Nephron (organoid): ENCODE results near the gene CTSD.

Experiments used
- H3K27ac Mint-ChIP-seq, 3 experiments: 2 replicates each; pipeline ENCODE4 v1.8.0; 2020; ENCODE audit warnings: mixed read lengths in 3 of 3, mild to moderate bottlenecking in 2 of 3, moderate library complexity in 1 of 3
- H3K27me3 Mint-ChIP-seq: 2 replicates; pipeline ENCODE4 v1.8.0; 2021; ENCODE audit warnings: low read depth, mild to moderate bottlenecking, moderate library complexity, mixed read lengths
- H3K36me3 Mint-ChIP-seq: 2 replicates; pipeline ENCODE4 v1.8.0; 2020; ENCODE audit warnings: low read depth, mixed read lengths
- H3K4me1 Mint-ChIP-seq: 2 replicates; pipeline ENCODE4 v1.8.0; 2020; ENCODE audit warnings: mixed read lengths
- H3K4me3 Mint-ChIP-seq, 3 experiments: 2 replicates each; pipeline ENCODE4 v1.8.0; 2020; ENCODE audit warnings: mild to moderate bottlenecking in 3 of 3, mixed read lengths in 3 of 3, moderate library complexity in 2 of 3
- H3K9me3 Mint-ChIP-seq: 2 replicates; pipeline ENCODE4 v1.8.0; 2020; ENCODE audit warnings: mixed read lengths
- CTCF ChIP-seq, 3 experiments: fragments of 200-600 bp; sonication (generic); IDR thresholded peaks; one replicate each; pipeline ENCODE4 v1.5.0; 2021; ENCODE audit warnings: antibody characterized with exemption in 3 of 3; ENCODE audit not compliant: unreplicated experiment in 3 of 3

The CTSD gene

GRCh38 chr11:1761857-1762536 is 1.7 kb downstream of the CTSD start:
- no peaks in the 10 kb centered on the region for H3K9me3 Mint-ChIP-seq
- peak overlapping the region; percentile 79 to 88 (median 86) for H3K4me3 Mint-ChIP-seq
- no peaks in the 10 kb centered on the region for H3K27me3 Mint-ChIP-seq
- H3K27ac Mint-ChIP-seq = no peak overlapping the region
- H3K36me3 Mint-ChIP-seq = no peaks in the 10 kb centered on the region
- H3K4me1 Mint-ChIP-seq = peaks cover 5% of the 10 kb centered on the region
- no peak for TF ChIP-seq CTCF (IDR thresholded peaks at IDR 0.05; ENCODE audit: unreplicated experiment in 3 of 3)

- TF ChIP-seq CTCF (IDR thresholded peaks at IDR 0.05; ENCODE audit: unreplicated experiment in 3 of 3) = no peak
- H3K4me3 Mint-ChIP-seq = peak overlapping the region; percentile 19 to 86 (median 49)
- H3K27ac Mint-ChIP-seq = no peak overlapping the region
- H3K4me1 Mint-ChIP-seq = peaks cover 5% of the 10 kb centered on the region
- no peaks in the 10 kb centered on the region for H3K27me3 Mint-ChIP-seq
- no peaks in the 10 kb centered on the region for H3K9me3 Mint-ChIP-seq
- no peaks in the 10 kb centered on the region for H3K36me3 Mint-ChIP-seq
Observed at GRCh38 chr11:1761110-1761856, 2.4 kb downstream of the CTSD start.

GRCh38 chr11:1760351-1761109 is 3.2 kb downstream of the CTSD start:
- Mint-ChIP-seq H3K27me3 (no peaks in the 10 kb centered on the region), H3K27ac (no peak overlapping the region), H3K9me3 (no peaks in the 10 kb centered on the region), H3K36me3 (peaks cover 5% of the 10 kb centered on the region), H3K4me1 (peaks cover 5% of the 10 kb centered on the region), H3K4me3 (peak overlapping the region; percentile 19 to 60 (median 49))
- no peak for TF ChIP-seq CTCF (IDR thresholded peaks at IDR 0.05; ENCODE audit: unreplicated experiment in 3 of 3)

GRCh38 chr11:1759851-1760220 is 3.9 kb downstream of the CTSD start:
- peaks cover 5% of the 10 kb centered on the region for H3K4me1 Mint-ChIP-seq
- H3K4me3 Mint-ChIP-seq = no peak overlapping the region
- H3K9me3 Mint-ChIP-seq = no peaks in the 10 kb centered on the region
- H3K27ac Mint-ChIP-seq = no peak overlapping the region
- TF ChIP-seq CTCF (IDR thresholded peaks at IDR 0.05; ENCODE audit: unreplicated experiment in 3 of 3) = no peak
- no peaks in the 10 kb centered on the region for H3K27me3 Mint-ChIP-seq
- H3K36me3 Mint-ChIP-seq = peaks cover 5% of the 10 kb centered on the region

- H3K27ac Mint-ChIP-seq = no peak overlapping the region
- H3K4me3 Mint-ChIP-seq = no peak overlapping the region
- H3K27me3 Mint-ChIP-seq = no peaks in the 10 kb centered on the region
- no peaks in the 10 kb centered on the region for H3K9me3 Mint-ChIP-seq
- peaks cover 5% of the 10 kb centered on the region for H3K36me3 Mint-ChIP-seq
- no peak for TF ChIP-seq CTCF (IDR thresholded peaks at IDR 0.05; ENCODE audit: unreplicated experiment in 3 of 3)
- H3K4me1 Mint-ChIP-seq = peaks cover 2% of the 10 kb centered on the region
Observed at GRCh38 chr11:1759151-1759850, 4.4 kb downstream of the CTSD start.
